ENCODE results near the gene NEO1. TPM values are rescaled to one million over a fixed set of nuclear protein-coding genes. Genes with fewer than 3 reads are reported as not detected.

NEO1 gene
- polyA plus RNA-seq, 1 donor from 2014 or later: 57.0 TPM

DNA sequence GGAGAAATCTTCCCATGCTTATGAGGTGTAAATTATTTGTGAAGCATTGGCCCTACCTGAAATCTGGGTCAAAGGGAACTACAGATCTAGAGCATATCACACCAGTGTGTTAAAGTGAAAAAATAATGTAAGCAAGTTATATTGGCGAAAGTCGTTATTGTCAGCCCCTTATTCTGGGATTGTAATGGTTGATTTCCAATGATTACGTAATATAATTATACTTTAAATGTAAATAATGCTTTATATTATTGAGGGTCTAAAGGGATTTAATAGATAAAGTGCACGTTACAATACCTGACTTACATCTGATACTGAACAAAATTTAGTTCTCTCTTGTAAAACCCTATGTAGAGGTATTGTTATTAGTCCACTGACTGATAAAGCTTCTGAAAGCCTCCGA is 101.2 kb downstream of the NEO1 start:
- no peak overlapping the region for H3K9ac ChIP-seq (ENCODE audit: low read length)

DNA sequence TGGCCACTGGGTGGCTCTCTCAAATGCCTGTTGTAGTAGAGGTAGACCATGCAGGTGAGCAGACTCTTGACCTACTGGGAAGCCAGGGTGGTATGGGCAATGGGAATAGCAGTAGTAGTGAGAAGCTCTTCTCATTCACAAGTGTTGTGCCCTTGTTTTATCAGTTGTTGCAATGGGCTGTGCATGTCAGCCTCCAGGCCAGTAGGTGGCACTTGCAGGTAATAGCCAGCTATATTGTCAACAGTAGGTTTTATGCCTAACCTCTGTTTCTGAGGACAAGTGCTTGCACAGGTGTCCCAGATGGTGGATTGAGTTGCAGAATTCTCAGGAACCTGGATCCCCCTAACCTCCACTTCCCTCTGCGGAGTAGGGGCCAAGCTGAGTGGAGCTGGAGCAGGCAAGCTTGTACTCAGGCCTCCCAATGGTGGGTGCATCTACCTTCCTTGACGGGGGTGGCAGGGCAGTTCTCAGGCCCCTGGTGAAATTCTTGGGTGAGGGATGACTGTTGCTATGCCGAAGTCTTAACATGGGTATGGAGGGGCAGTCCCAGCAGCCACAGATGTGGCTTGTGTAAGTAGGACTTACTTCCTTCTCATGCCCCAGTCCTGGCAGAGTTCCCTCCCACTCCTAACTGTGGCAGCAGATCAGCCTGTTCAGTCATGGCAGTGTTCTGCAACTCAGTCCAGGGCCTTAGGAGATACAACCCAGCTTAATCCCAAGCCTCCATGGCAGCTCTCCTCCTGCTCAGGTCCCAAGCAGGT is 104.3 kb downstream of the NEO1 start:
- Histone ChIP-seq H3K27me3 (ENCODE audit: insufficient read depth, low read depth, low read length) (no peaks in the 10 kb centered on the region), H3K36me3 (ENCODE audit: insufficient read depth, low read length) (no peaks in the 10 kb centered on the region), H3K4me3 (ENCODE audit: low read length) (no peak overlapping the region), H3K9me2 (ENCODE audit: insufficient read depth, low read length) (no peaks in the 10 kb centered on the region), H3K4me2 (ENCODE audit: low read length) (no peak overlapping the region), H4K20me1 (ENCODE audit: insufficient read depth) (no peaks in the 10 kb centered on the region), H3F3A (ENCODE audit: insufficient read depth, low read length, poor library complexity, severe bottlenecking) (no peaks in the 10 kb centered on the region), H3K27ac (ENCODE audit: low read length) (no peak overlapping the region), H2AFZ (ENCODE audit: low read depth, low read length) (no peak overlapping the region), H3K9me3 (ENCODE audit: low read length) (peaks cover 9% of the 10 kb centered on the region), H3K79me2 (replicated peaks; ENCODE audit: insufficient read depth, low read length) (peaks cover 16% of the 10 kb centered on the region), H3K9ac (ENCODE audit: low read length) (no peak overlapping the region)
- TF ChIP-seq EP300 (conservative IDR thresholded peaks at IDR 0.05; ENCODE audit: poor library complexity, severe bottlenecking): no peak

More for the DNA sequence above, 101.2 kb downstream of the NEO1 start:
- Histone ChIP-seq H3K4me3 (ENCODE audit: low read length) (no peak overlapping the region), H3K27ac (ENCODE audit: low read length) (no peak overlapping the region), H2AFZ (ENCODE audit: low read depth, low read length) (no peak overlapping the region), H3K4me2 (ENCODE audit: low read length) (no peak overlapping the region), H3K9me3 (ENCODE audit: low read length) (peaks cover 9% of the 10 kb centered on the region), H3K27me3 (ENCODE audit: insufficient read depth, low read depth, low read length) (no peaks in the 10 kb centered on the region), H4K20me1 (ENCODE audit: insufficient read depth) (no peaks in the 10 kb centered on the region), H3K9me2 (ENCODE audit: insufficient read depth, low read length) (no peaks in the 10 kb centered on the region), H3F3A (ENCODE audit: insufficient read depth, low read length, poor library complexity, severe bottlenecking) (no peaks in the 10 kb centered on the region), H3K79me2 (replicated peaks; ENCODE audit: insufficient read depth, low read length) (peaks cover 16% of the 10 kb centered on the region), H3K36me3 (ENCODE audit: insufficient read depth, low read length) (no peaks in the 10 kb centered on the region)
- TF ChIP-seq MXI1 (conservative IDR thresholded peaks at IDR 0.05; ENCODE audit: poor library complexity, severe bottlenecking) (no peak), EP300 (conservative IDR thresholded peaks at IDR 0.05; ENCODE audit: poor library complexity, severe bottlenecking) (no peak), RAD21 (conservative IDR thresholded peaks at IDR 0.05) (no peak), SMC3 (conservative IDR thresholded peaks at IDR 0.05; ENCODE audit: poor library complexity) (no peak)

- no peak for TF ChIP-seq EP300 (conservative IDR thresholded peaks at IDR 0.05; ENCODE audit: poor library complexity, severe bottlenecking)
- no peak for TF ChIP-seq SMC3 (conservative IDR thresholded peaks at IDR 0.05; ENCODE audit: poor library complexity)
- TF ChIP-seq POLR2AphosphoS5 (IDR thresholded peaks at IDR 0.05): no peak
- TF ChIP-seq RAD21 (conservative IDR thresholded peaks at IDR 0.05): no peak
- TF ChIP-seq EZH2 (IDR thresholded peaks at IDR 0.05; ENCODE audit: borderline replicate concordance, insufficient read depth, low read length, poor library complexity, severe bottlenecking): no peak
- Histone ChIP-seq H3K4me3 (ENCODE audit: low read length) (no peak overlapping the region), H3K9me3 (ENCODE audit: low read length) (peaks cover under 1% of the 10 kb centered on the region), H4K20me1 (ENCODE audit: insufficient read depth) (no peaks in the 10 kb centered on the region), H3K9ac (ENCODE audit: low read length) (no peak overlapping the region), H3F3A (ENCODE audit: insufficient read depth, low read length, poor library complexity, severe bottlenecking) (no peaks in the 10 kb centered on the region), H2AFZ (ENCODE audit: low read depth, low read length) (no peak overlapping the region), H3K79me2 (replicated peaks; ENCODE audit: insufficient read depth, low read length) (peaks cover 1% of the 10 kb centered on the region), H3K27me3 (ENCODE audit: insufficient read depth, low read depth, low read length) (no peaks in the 10 kb centered on the region), H3K27ac (ENCODE audit: low read length) (no peak overlapping the region), H3K4me2 (ENCODE audit: low read length) (no peak overlapping the region), H3K9me2 (ENCODE audit: insufficient read depth, low read length) (no peaks in the 10 kb centered on the region), H3K36me3 (ENCODE audit: insufficient read depth, low read length) (no peaks in the 10 kb centered on the region)
Observed at GRCh38 chr15:73161546-73161945, 109.3 kb downstream of the NEO1 start.

GRCh38 chr15:73165435-73165834 is 113.2 kb downstream of the NEO1 start:
- H3K27ac ChIP-seq (ENCODE audit: low read length): no peak overlapping the region
- H3K79me2 ChIP-seq (replicated peaks; ENCODE audit: insufficient read depth, low read length): no peaks in the 10 kb centered on the region
- no peaks in the 10 kb centered on the region for H4K20me1 ChIP-seq (ENCODE audit: insufficient read depth)
- no peaks in the 10 kb centered on the region for H3K27me3 ChIP-seq (ENCODE audit: insufficient read depth, low read depth, low read length)
- H3K4me3 ChIP-seq (ENCODE audit: low read length): no peak overlapping the region
- no peaks in the 10 kb centered on the region for H3F3A ChIP-seq (ENCODE audit: insufficient read depth, low read length, poor library complexity, severe bottlenecking)
- H3K36me3 ChIP-seq (ENCODE audit: insufficient read depth, low read length): no peaks in the 10 kb centered on the region
- no peaks in the 10 kb centered on the region for H3K9me3 ChIP-seq (ENCODE audit: low read length)
- no peak overlapping the region for H3K4me2 ChIP-seq (ENCODE audit: low read length)
- no peaks in the 10 kb centered on the region for H3K9me2 ChIP-seq (ENCODE audit: insufficient read depth, low read length)
- H3K9ac ChIP-seq (ENCODE audit: low read length): no peak overlapping the region
- TF ChIP-seq POLR2AphosphoS5 (IDR thresholded peaks at IDR 0.05): no peak
- no peak for TF ChIP-seq TAF1 (IDR thresholded peaks at IDR 0.05; ENCODE audit: low read depth)
- TF ChIP-seq EZH2 (IDR thresholded peaks at IDR 0.05; ENCODE audit: borderline replicate concordance, insufficient read depth, low read length, poor library complexity, severe bottlenecking): no peak
- TF ChIP-seq EP300 (conservative IDR thresholded peaks at IDR 0.05; ENCODE audit: poor library complexity, severe bottlenecking): no peak
- no peak for TF ChIP-seq SMC3 (conservative IDR thresholded peaks at IDR 0.05; ENCODE audit: poor library complexity)
- TF ChIP-seq MXI1 (conservative IDR thresholded peaks at IDR 0.05; ENCODE audit: poor library complexity, severe bottlenecking): no peak
- TF ChIP-seq, protein P1, sequence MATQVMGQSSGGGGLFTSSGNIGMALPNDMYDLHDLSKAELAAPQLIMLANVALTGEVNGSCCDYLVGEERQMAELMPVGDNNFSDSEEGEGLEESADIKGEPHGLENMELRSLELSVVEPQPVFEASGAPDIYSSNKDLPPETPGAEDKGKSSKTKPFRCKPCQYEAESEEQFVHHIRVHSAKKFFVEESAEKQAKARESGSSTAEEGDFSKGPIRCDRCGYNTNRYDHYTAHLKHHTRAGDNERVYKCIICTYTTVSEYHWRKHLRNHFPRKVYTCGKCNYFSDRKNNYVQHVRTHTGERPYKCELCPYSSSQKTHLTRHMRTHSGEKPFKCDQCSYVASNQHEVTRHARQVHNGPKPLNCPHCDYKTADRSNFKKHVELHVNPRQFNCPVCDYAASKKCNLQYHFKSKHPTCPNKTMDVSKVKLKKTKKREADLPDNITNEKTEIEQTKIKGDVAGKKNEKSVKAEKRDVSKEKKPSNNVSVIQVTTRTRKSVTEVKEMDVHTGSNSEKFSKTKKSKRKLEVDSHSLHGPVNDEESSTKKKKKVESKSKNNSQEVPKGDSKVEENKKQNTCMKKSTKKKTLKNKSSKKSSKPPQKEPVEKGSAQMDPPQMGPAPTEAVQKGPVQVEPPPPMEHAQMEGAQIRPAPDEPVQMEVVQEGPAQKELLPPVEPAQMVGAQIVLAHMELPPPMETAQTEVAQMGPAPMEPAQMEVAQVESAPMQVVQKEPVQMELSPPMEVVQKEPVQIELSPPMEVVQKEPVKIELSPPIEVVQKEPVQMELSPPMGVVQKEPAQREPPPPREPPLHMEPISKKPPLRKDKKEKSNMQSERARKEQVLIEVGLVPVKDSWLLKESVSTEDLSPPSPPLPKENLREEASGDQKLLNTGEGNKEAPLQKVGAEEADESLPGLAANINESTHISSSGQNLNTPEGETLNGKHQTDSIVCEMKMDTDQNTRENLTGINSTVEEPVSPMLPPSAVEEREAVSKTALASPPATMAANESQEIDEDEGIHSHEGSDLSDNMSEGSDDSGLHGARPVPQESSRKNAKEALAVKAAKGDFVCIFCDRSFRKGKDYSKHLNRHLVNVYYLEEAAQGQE (IDR thresholded peaks at IDR 0.05; ENCODE audit: borderline replicate concordance): no peak
- no peak for TF ChIP-seq CTCF (IDR thresholded peaks at IDR 0.05; ENCODE audit: poor library complexity, severe bottlenecking)
- TF ChIP-seq RAD21 (conservative IDR thresholded peaks at IDR 0.05): no peak
- H2AFZ ChIP-seq (ENCODE audit: low read depth, low read length): no peak overlapping the region

All from neural cell (in vitro differentiated cells).